ENCODE data around the gene CD244.

- TF ChIP-seq CTCF (IDR thresholded peaks at IDR 0.05) (no peak), POLR2A (IDR thresholded peaks at IDR 0.05) (no peak)
Observed at GRCh38 chr1:160807738-160808137, 54.9 kb downstream of the CD244 start.
